ENCODE measurements around the gene EEF1G. TPM values are rescaled to one million over a fixed set of nuclear protein-coding genes. Genes with fewer than 3 reads are reported as not detected.

Gene EEF1G
- total and polyA plus RNA-seq, 11 donors: 549 to 1,190 (median 929) TPM

DNA sequence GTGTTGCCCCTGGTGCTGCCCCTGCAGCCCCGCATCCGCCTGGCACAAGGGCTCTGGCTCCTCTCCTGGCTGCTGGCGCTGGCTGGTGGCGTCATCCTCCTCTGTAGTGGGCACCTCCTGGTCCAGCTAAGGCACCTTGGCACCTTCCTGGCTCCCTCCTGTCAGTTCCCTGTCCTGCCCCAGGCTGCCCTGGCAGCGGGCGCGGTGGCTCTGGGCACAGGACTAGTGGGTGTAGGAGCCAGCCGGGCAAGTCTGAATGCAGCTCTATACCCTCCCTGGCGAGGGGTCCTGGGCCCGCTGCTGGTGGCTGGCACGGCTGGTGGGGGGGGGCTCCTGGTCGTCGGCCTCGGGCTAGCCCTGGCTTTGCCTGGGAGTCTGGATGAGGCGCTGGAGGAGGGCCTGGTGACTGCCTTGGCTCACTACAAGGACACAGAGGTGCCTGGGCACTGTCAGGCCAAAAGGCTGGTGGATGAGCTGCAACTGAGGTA, 39.6 kb upstream of the EEF1G start:
- H3K27ac ChIP-seq: peak overlapping the region; percentile 91 to 99 (median 98)
- no peaks in the 10 kb centered on the region for H3K9me3 ChIP-seq
- intact Hi-C loops (cut with DNase I): loop anchor here in 3 of 10 donors (5.0 kb wide), 1 partner anchor 34 kb away; the partner anchor contains the start of gene GANAB (in 3 of the 3)
- H3K4me3 ChIP-seq: peak overlapping the region in 10 of 12 donors; percentile 75 to 99 (median 84)
- WGBS, 4 donors: 56 to 77% (median 62%) methylated on average over 4 to 15 of the region's 15 CpGs
- ATAC-seq: peak in 2 of 4 donors; percentile 3 to 4
- peaks cover 4 to 37% (median 18%) of the 10 kb centered on the region in 12 donors for H3K4me1 ChIP-seq
- DNase-seq: peak in 2 of 5 donors; percentile 36 to 74
- H3K27me3 ChIP-seq: no peaks in the 10 kb centered on the region
- TF ChIP-seq, protein P1, sequence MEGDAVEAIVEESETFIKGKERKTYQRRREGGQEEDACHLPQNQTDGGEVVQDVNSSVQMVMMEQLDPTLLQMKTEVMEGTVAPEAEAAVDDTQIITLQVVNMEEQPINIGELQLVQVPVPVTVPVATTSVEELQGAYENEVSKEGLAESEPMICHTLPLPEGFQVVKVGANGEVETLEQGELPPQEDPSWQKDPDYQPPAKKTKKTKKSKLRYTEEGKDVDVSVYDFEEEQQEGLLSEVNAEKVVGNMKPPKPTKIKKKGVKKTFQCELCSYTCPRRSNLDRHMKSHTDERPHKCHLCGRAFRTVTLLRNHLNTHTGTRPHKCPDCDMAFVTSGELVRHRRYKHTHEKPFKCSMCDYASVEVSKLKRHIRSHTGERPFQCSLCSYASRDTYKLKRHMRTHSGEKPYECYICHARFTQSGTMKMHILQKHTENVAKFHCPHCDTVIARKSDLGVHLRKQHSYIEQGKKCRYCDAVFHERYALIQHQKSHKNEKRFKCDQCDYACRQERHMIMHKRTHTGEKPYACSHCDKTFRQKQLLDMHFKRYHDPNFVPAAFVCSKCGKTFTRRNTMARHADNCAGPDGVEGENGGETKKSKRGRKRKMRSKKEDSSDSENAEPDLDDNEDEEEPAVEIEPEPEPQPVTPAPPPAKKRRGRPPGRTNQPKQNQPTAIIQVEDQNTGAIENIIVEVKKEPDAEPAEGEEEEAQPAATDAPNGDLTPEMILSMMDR (IDR thresholded peaks at IDR 0.05): no peak
- no peak for TF ChIP-seq POLR2A (IDR thresholded peaks at IDR 0.05)
- peaks cover 0 to 55% (median 34%) of the 10 kb centered on the region in 9 donors for H3K36me3 ChIP-seq

DNA sequence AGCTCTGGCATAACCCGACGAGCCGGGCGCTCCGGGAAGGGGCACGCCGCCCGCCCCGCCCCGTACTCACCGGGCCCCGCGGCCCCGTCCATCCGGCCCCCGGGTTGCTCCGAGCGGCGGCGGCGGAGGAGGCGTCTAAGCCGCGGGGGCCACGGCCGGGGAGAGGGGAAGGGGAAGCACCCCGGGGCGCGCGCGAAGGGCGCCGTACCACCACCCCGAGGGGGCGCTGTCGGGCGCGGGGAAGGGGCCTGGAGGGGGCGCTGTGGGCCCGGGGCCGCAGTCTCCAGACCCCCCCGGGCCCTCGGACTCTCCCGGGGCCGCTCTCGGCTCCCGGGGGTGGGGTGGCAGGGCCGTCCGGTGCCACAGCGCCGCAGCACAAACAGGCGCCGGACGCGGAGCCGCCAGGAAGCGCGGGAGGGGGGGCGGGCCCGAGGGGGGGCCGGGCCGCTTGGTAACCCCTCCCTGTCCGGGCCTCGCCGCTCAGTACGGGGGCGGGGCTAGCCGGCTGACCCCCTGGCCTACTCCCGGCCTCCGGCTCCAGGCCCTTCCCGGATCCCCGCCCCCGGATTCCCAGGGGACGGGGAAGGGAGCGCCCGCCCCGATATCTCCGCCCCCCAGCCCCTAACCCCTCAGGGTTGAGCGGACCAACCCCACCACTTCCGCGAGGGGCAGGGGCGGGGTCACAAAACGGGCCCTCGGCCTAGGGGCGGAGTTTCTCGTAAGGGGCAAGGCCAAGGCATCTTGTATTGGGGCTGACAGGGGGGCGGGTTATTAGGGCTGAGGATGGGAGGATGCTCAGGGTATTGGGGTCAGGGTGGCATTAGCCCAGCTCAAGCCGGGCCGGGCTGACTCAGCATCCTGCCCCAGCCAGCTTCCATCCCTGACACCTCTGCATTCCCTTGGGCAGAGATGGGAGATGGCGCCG, 38.9 kb upstream of the EEF1G start, which contains the start of the genes EML3 and ROM1:
EML3 (minus strand) TSS at position 410 of the 925 bp plus-strand sequence; CDS start at position 92, 318 bp downstream.
ROM1 (plus strand) TSS at position 892 of the 925 bp plus-strand sequence; CDS start at position 917, 25 bp downstream.
- intact Hi-C loops (cut with DNase I): loop anchor here in 3 of 10 donors (5.0 kb wide), 1 partner anchor 35 kb away; the partner anchor contains the start of gene GANAB (in 3 of the 3)
- WGBS, 4 donors: 0 to 3% (median 2%) methylated on average over 34 to 91 of the region's 91 CpGs
- peak; percentile 80 to 91 (median 90) for ATAC-seq

DNA sequence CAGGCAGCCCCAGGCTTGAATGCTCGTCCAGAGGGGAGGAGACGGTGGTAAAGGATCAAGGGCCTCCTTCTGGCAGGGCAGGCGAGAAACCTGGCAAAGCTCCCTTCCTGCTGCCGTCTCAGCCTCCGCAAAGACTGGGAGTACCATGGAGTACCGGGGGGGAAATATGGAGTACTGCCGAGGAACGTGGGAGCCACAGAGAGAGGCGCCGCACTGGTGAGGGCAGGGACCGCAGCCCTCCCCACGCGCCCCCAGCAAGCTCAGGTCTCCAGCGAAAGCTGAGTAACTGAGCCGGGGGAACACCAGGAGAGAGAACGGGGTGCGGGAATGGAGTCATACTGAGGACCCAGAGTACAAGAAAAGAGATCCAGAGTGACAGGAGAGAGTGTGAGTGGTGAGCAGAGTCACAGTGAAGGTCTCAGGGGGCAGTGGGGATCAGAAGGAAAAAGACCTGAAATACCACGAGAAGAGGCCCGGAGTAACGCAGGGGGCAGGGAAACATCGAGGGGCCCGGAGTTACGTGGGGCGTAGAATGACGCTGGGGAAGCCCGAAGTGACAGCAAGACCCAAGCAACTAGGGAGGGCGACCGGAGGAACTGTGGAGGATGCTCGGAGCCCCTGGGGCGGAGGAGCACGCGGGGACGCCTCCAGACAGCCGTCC, 38.1 kb upstream of the EEF1G start:
- Histone ChIP-seq H3K9me3 (no peaks in the 10 kb centered on the region), H3K4me1 (peaks cover 4 to 47% (median 18%) of the 10 kb centered on the region in 12 donors), H3K27me3 (no peaks in the 10 kb centered on the region), H3K4me3 (peak overlapping the region; percentile 70 to 99 (median 82)), H3K27ac (peak overlapping the region; percentile 91 to 99 (median 98)), H3K36me3 (peaks cover 0 to 57% (median 31%) of the 10 kb centered on the region in 9 donors)
- DNase-seq (peak; percentile 62 to 75 (median 63)), ATAC-seq (peak in 2 of 4 donors; percentile 8 to 14)
- intact Hi-C loops (cut with DNase I): loop anchor here in 3 of 10 donors (5.0 kb wide), 1 partner anchor 35 kb away; the partner anchor contains the start of gene GANAB (in 3 of the 3)
- TF ChIP-seq, protein P1 (IDR thresholded peaks at IDR 0.05): no peak
- no peak for TF ChIP-seq POLR2A (IDR thresholded peaks at IDR 0.05)
- 1 to 2% (median 2%) methylated on average over 31 to 34 of the region's 34 CpGs for WGBS, 4 donors

More for the DNA sequence above, 38.9 kb upstream of the EEF1G start, which contains the start of the genes EML3 and ROM1:
- Histone ChIP-seq H3K27ac (peak within 1 kb of the TSS; percentile 91 to 99 (median 98)), H3K9me3 (no peaks in the 10 kb centered on the region), H3K27me3 (no peaks in the 10 kb centered on the region), H3K4me3 (peak within 1 kb of the TSS; percentile 70 to 99 (median 82)), H3K36me3 (peaks cover 0 to 58% (median 37%) of the 10 kb centered on the region in 9 donors), H3K4me1 (peaks cover 4 to 39% (median 18%) of the 10 kb centered on the region in 12 donors)
- peak in 1 of 2 donors; percentile 33 for TF ChIP-seq POLR2A (IDR thresholded peaks at IDR 0.05)
- TF ChIP-seq, protein P1 (IDR thresholded peaks at IDR 0.05): peak; percentile 78 to 100 (median 92)
- DNase-seq: peak; percentile 91 to 95 (median 94)
